HG03095 (cell line): ENCODE results near the gene MTNR1B.

Experiments
- ATAC-seq: cut with Tn5 transposase; IDR thresholded peaks from one replicate; pipeline ENCODE4 v1.9.1; 2021; ENCODE audit warnings: moderate library complexity; ENCODE audit not compliant: unreplicated experiment

Gene MTNR1B

GRCh38 chr11:92977401-92977800, 8.0 kb downstream of the MTNR1B start:
- ATAC-seq, result no peak

GRCh38 chr11:92978271-92979111, 9.0 kb downstream of the MTNR1B start:
- no peak for ATAC-seq

GRCh38 chr11:92979176-92979575, 9.7 kb downstream of the MTNR1B start:
- no peak for ATAC-seq

- no peak for ATAC-seq
Observed at GRCh38 chr11:92980312-92980711, 10.9 kb downstream of the MTNR1B start.

- no peak for ATAC-seq
Observed at GRCh38 chr11:92981508-92982043, 12.1 kb downstream of the MTNR1B start.

GRCh38 chr11:92986585-92986984, 17.1 kb downstream of the MTNR1B start:
- ATAC-seq, result no peak

GRCh38 chr11:92993004-92993403, 23.6 kb downstream of the MTNR1B start:
- no peak for ATAC-seq

- no peak for ATAC-seq
Observed at GRCh38 chr11:93000511-93001476, 31.3 kb downstream of the MTNR1B start.

GRCh38 chr11:93001806-93002205, 32.4 kb downstream of the MTNR1B start:
- no peak for ATAC-seq

GRCh38 chr11:93002380-93002779, 32.9 kb downstream of the MTNR1B start:
- no peak for ATAC-seq

GRCh38 chr11:93005239-93005638, 35.8 kb downstream of the MTNR1B start:
- no peak for ATAC-seq

- no peak for ATAC-seq
Observed at GRCh38 chr11:93013646-93014045, 44.2 kb downstream of the MTNR1B start.

- no peak for ATAC-seq
Observed at GRCh38 chr11:93016595-93016994, 47.1 kb downstream of the MTNR1B start.

GRCh38 chr11:93017821-93018690, 48.6 kb downstream of the MTNR1B start:
- no peak for ATAC-seq

GRCh38 chr11:93020248-93021046, 51.0 kb downstream of the MTNR1B start:
- no peak for ATAC-seq

- ATAC-seq, result no peak
Observed at GRCh38 chr11:93024369-93024768, 54.9 kb downstream of the MTNR1B start.

GRCh38 chr11:93025558-93026255, 56.3 kb downstream of the MTNR1B start:
- ATAC-seq, result no peak

GRCh38 chr11:93028960-93029522, 59.6 kb downstream of the MTNR1B start:
- peak; percentile 70 for ATAC-seq

GRCh38 chr11:93031386-93031785, 61.9 kb downstream of the MTNR1B start:
- no peak for ATAC-seq
